Spleen (tissue), 7 donors: ENCODE results near the gene NIP7.

ENCODE experiments used
- POLR2A ChIP-seq, 3 donors: fragments of 450-650 bp; IDR thresholded peaks; one replicate each; pipeline ENCODE4 v1.5.1; 2017; ENCODE audit warnings: antibody characterized with exemption in 3 of 3, mild to moderate bottlenecking in 1 of 3
- POLR2AphosphoS5 ChIP-seq, 3 donors: sonication (generic); formaldehyde crosslinking; IDR thresholded peaks; one replicate each; pipeline ENCODE4 v1.5.1; 2017; ENCODE audit warnings: antibody characterized with exemption in 3 of 3
- TF ChIP-seq, protein P1 (sequence below), 11 experiments: fragments of 200-600 bp in 7 of 11; fragments of 450-650 bp in 4 of 11; sonication (generic) in 4 of 11; IDR thresholded peaks in 8 of 11; conservative IDR thresholded peaks in 3 of 11; 1 replicate in 7 of 11; 2 replicates in 4 of 11; pipeline versions ENCODE4 v1.4.0 to v1.8.0; 2016 to 2021; ENCODE audit warnings: antibody characterized with exemption in 11 of 11, inconsistent platforms in 4 of 11, mild to moderate bottlenecking in 1 of 11
- donor health status: DM: no; HTN: no; CAD: no; lungs with moderate emphysema.
- donor health status: DM: no; HTN: no; CAD: no.
- donor health status: DM: no; HTN: no; CAD: no.

DNA sequence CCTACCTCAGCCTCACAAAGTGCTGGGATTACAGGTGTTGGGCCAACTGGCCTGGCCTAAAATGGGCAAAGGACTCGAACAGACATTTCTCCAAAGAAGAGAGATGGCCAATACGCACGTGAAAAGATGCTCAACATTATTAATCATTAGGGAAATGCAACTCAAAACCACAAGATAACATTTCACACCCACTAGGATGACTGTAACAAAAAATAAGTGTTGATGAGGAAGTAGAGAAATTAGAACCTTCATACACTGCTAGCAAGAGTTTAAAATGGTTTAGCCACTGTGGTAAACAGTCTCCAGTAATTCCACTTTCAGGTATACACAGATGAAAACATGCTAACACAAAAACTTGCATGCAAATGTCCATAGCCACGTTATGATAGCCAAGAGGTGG is 6.4 kb downstream of the NIP7 start:
- TF ChIP-seq, protein P1, sequence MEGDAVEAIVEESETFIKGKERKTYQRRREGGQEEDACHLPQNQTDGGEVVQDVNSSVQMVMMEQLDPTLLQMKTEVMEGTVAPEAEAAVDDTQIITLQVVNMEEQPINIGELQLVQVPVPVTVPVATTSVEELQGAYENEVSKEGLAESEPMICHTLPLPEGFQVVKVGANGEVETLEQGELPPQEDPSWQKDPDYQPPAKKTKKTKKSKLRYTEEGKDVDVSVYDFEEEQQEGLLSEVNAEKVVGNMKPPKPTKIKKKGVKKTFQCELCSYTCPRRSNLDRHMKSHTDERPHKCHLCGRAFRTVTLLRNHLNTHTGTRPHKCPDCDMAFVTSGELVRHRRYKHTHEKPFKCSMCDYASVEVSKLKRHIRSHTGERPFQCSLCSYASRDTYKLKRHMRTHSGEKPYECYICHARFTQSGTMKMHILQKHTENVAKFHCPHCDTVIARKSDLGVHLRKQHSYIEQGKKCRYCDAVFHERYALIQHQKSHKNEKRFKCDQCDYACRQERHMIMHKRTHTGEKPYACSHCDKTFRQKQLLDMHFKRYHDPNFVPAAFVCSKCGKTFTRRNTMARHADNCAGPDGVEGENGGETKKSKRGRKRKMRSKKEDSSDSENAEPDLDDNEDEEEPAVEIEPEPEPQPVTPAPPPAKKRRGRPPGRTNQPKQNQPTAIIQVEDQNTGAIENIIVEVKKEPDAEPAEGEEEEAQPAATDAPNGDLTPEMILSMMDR (IDR thresholded peaks at IDR 0.05 in 8 of 11, conservative IDR thresholded peaks at IDR 0.05 in 3 of 11), result no peak
- TF ChIP-seq POLR2AphosphoS5 (IDR thresholded peaks at IDR 0.05) (no peak), POLR2A (IDR thresholded peaks at IDR 0.05) (no peak)
